GM12872 (cell line): ENCODE results near the gene PTPRF.

Experiments used
- CTCF ChIP-seq: IDR thresholded peaks from 3 replicates; pipeline ENCODE4 v1.5.1; 2011; ENCODE audit warnings: low read depth, mild to moderate bottlenecking, low read length, moderate library complexity; ENCODE audit not compliant: insufficient read depth

The PTPRF gene

GRCh38 chr1:43580039-43580438 is 49.4 kb downstream of the PTPRF start:
- TF ChIP-seq CTCF = no peak

GRCh38 chr1:43582162-43582566 is 51.5 kb downstream of the PTPRF start:
- TF ChIP-seq CTCF = no peak

GRCh38 chr1:43583058-43583457 is 52.4 kb downstream of the PTPRF start:
- TF ChIP-seq CTCF = no peak

GRCh38 chr1:43584204-43584603 is 53.5 kb downstream of the PTPRF start:
- TF ChIP-seq CTCF = no peak

GRCh38 chr1:43585557-43585956 is 54.9 kb downstream of the PTPRF start:
- TF ChIP-seq CTCF = no peak

- TF ChIP-seq CTCF = no peak
Measured at GRCh38 chr1:43586136-43586731, 55.6 kb downstream of the PTPRF start.

- TF ChIP-seq CTCF = no peak
Measured at GRCh38 chr1:43587001-43587400, 56.3 kb downstream of the PTPRF start.
